HG02571 (cell line): ENCODE results near the gene HACE1.
"Not testable (repeated sequence)": the region's sequence is repeated elsewhere in the genome, so short reads cannot be mapped to it uniquely, and the experiment has no call there.

Experiments
- ATAC-seq: cut with Tn5 transposase; IDR thresholded peaks from one replicate; pipeline ENCODE4 v1.9.1; 2021; ENCODE audit warnings: mild to moderate bottlenecking, moderate library complexity; ENCODE audit not compliant: unreplicated experiment

Gene HACE1

GRCh38 chr6:104739124-104739523 is 120.6 kb downstream of the HACE1 start:
- not testable (repeated sequence) for ATAC-seq

- not testable (repeated sequence) for ATAC-seq
Observed at GRCh38 chr6:104737567-104737966, 122.2 kb downstream of the HACE1 start.

- no peak for ATAC-seq
Observed at GRCh38 chr6:104736545-104736944, 123.2 kb downstream of the HACE1 start.

- no peak for ATAC-seq
Observed at GRCh38 chr6:104730450-104730849, 129.3 kb downstream of the HACE1 start.

GRCh38 chr6:104729433-104729832 is 130.3 kb downstream of the HACE1 start:
- ATAC-seq: no peak

- no peak for ATAC-seq
Observed at GRCh38 chr6:104728448-104728847, 131.3 kb downstream of the HACE1 start.

- no peak for ATAC-seq
Observed at GRCh38 chr6:104718672-104719071, 141.0 kb downstream of the HACE1 start.

GRCh38 chr6:104716858-104717257 is 142.9 kb downstream of the HACE1 start:
- ATAC-seq: no peak

GRCh38 chr6:104714796-104715195 is 144.9 kb downstream of the HACE1 start:
- no peak for ATAC-seq

- ATAC-seq: no peak
Observed at GRCh38 chr6:104713982-104714381, 145.7 kb downstream of the HACE1 start.

- ATAC-seq: no peak
Observed at GRCh38 chr6:104711371-104711770, 148.3 kb downstream of the HACE1 start.

- ATAC-seq: no peak
Observed at GRCh38 chr6:104710543-104711335, 149.0 kb downstream of the HACE1 start.

- no peak for ATAC-seq
Observed at GRCh38 chr6:104705916-104706442, 153.7 kb downstream of the HACE1 start.

- no peak for ATAC-seq
Observed at GRCh38 chr6:104705095-104705707, 154.5 kb downstream of the HACE1 start.

- no peak for ATAC-seq
Observed at GRCh38 chr6:104704191-104704590, 155.5 kb downstream of the HACE1 start.

GRCh38 chr6:104702126-104702841 is 157.4 kb downstream of the HACE1 start:
- ATAC-seq: no peak

GRCh38 chr6:104700371-104701185 is 159.1 kb downstream of the HACE1 start:
- no peak for ATAC-seq

GRCh38 chr6:104699593-104700329 is 160.0 kb downstream of the HACE1 start:
- no peak for ATAC-seq

- ATAC-seq: no peak
Observed at GRCh38 chr6:104698979-104699378, 160.7 kb downstream of the HACE1 start.

GRCh38 chr6:104692008-104692407 is 167.7 kb downstream of the HACE1 start:
- no peak for ATAC-seq
